GM10248 (cell line): Measurements from ENCODE around the gene LRRC8D.
"Not testable (repeated sequence)": the region's sequence is repeated elsewhere in the genome, so short reads cannot be mapped to it uniquely, and the experiment has no call there.

ENCODE experiments used
- CTCF ChIA-PET: fragments of 300-600 bp; sonication (Branson Sonifier 250); formaldehyde crosslinking; extraction: SDS; loops from one replicate; lab custom pipeline; 2021; ENCODE audit warnings: antibody characterized with exemption; lab: Yijun Ruan, JAX
- POLR2A ChIA-PET: fragments of 350-650 bp; sonication (Branson Sonifier 250); formaldehyde crosslinking; extraction: SDS; loops from one replicate; lab custom pipeline; 2020; ENCODE audit warnings: antibody characterized with exemption; lab: Yijun Ruan, JAX
- DNase-seq: peaks from one replicate; pipeline ENCODE4 v3.0.0; 2012; ENCODE audit errors: extremely low spot score
- CTCF ChIP-seq: IDR thresholded peaks from 2 replicates; pipeline ENCODE4 v1.5.1; 2012; ENCODE audit warnings: mild to moderate bottlenecking, low read depth; ENCODE audit errors: extremely low read depth, missing control alignments, control extremely low read depth

The LRRC8D gene

GRCh38 chr1:89919174-89919573 is 98.3 kb downstream of the LRRC8D start:
- CTCF ChIA-PET, result interaction anchor here (1.1 to 2.3 kb wide), 4 partner anchors 8 to 15 kb away, joined by 3 to 7 read pairs (median 6); no protein-coding TSS in a partner anchor
- POLR2A ChIA-PET, result no interaction called here
- DNase-seq, result no peak
- TF ChIP-seq CTCF, result no peak

- DNase-seq, result no peak
- POLR2A ChIA-PET, result no interaction called here
- CTCF ChIA-PET, result no interaction called here
- TF ChIP-seq CTCF, result no peak
Observed at GRCh38 chr1:89922911-89923310, 102.1 kb downstream of the LRRC8D start.

- ChIA-PET POLR2A (no interaction called here), CTCF (no interaction called here)
- TF ChIP-seq CTCF, result no peak
- DNase-seq, result no peak
Observed at GRCh38 chr1:89923517-89923916, 102.7 kb downstream of the LRRC8D start.

GRCh38 chr1:89924075-89924474 is 103.2 kb downstream of the LRRC8D start:
- DNase-seq, result not testable (repeated sequence)

GRCh38 chr1:89927049-89927448 is 106.2 kb downstream of the LRRC8D start:
- CTCF ChIA-PET, result interaction anchor here (0.9 to 1.6 kb wide), 4 partner anchors 9 to 164 kb away, joined by 3 to 4 read pairs (median 4); no protein-coding TSS in a partner anchor
- DNase-seq, result no peak
- no peak for TF ChIP-seq CTCF
- POLR2A ChIA-PET, result no interaction called here

More at GRCh38 chr1:89924075-89924474, 103.2 kb downstream of the LRRC8D start:
- CTCF ChIA-PET, result interaction anchor here (1.5 kb wide), 1 partner anchor 50 kb away, joined by 3 read pairs; no protein-coding TSS in a partner anchor
- POLR2A ChIA-PET, result not testable (repeated sequence)

GRCh38 chr1:89927478-89927877 is 106.6 kb downstream of the LRRC8D start:
- ChIA-PET POLR2A (no interaction called here), CTCF (interaction anchor here (1.1 to 1.6 kb wide), 3 partner anchors 10 to 164 kb away, joined by 3 to 4 read pairs (median 3); no protein-coding TSS in a partner anchor)
- no peak for DNase-seq
- TF ChIP-seq CTCF, result no peak

GRCh38 chr1:89928506-89928905 is 107.7 kb downstream of the LRRC8D start:
- no peak for DNase-seq
- ChIA-PET POLR2A (no interaction called here), CTCF (interaction anchor here (1.6 kb wide), 2 partner anchors 9 to 11 kb away, joined by 4 to 5 read pairs; no protein-coding TSS in a partner anchor)
- TF ChIP-seq CTCF, result no peak
